GM19099 (cell line): Measurements from ENCODE around the gene STRADA.

Experiments used
- POLR2A ChIP-seq: IDR thresholded peaks from 3 replicates; pipeline ENCODE4 v1.6.1; 2011; ENCODE audit warnings: low read depth; ENCODE audit not compliant: insufficient read length; ENCODE audit errors: extremely low read depth

Gene STRADA

GRCh38 chr17:63741408-63742173, at the start of gene STRADA:
STRADA (minus strand) TSS chr17:63741799; CDS start chr17:63728369, 13,430 bp downstream.
- peak; percentile 94 for TF ChIP-seq POLR2A

- no peak for TF ChIP-seq POLR2A
These were observed 48.5 kb upstream of the STRADA start for GRCh38 chr17:63790057-63790456.

GRCh38 chr17:63786971-63787711, 45.5 kb upstream of the STRADA start:
- TF ChIP-seq POLR2A, result no peak

- no peak for TF ChIP-seq POLR2A
These were observed 44.5 kb upstream of the STRADA start for GRCh38 chr17:63786117-63786516.

GRCh38 chr17:63785556-63785955, 44.0 kb upstream of the STRADA start:
- no peak for TF ChIP-seq POLR2A

- TF ChIP-seq POLR2A, result no peak
These were observed 41.9 kb upstream of the STRADA start for GRCh38 chr17:63783522-63783921.

- TF ChIP-seq POLR2A, result no peak
These were observed 39.3 kb upstream of the STRADA start for GRCh38 chr17:63780928-63781327.

GRCh38 chr17:63780507-63780906, 38.9 kb upstream of the STRADA start:
- TF ChIP-seq POLR2A, result no peak

- no peak for TF ChIP-seq POLR2A
These were observed 33.8 kb upstream of the STRADA start for GRCh38 chr17:63775420-63775819.

- TF ChIP-seq POLR2A, result no peak
These were observed 33.3 kb upstream of the STRADA start for GRCh38 chr17:63774969-63775265.

GRCh38 chr17:63774141-63774968, 32.8 kb upstream of the STRADA start, which contains the start of gene DDX42:
DDX42 (plus strand) TSS chr17:63774170; CDS start chr17:63787050, 12,880 bp downstream.
- no peak for TF ChIP-seq POLR2A

- TF ChIP-seq POLR2A, result peak; percentile 93
These were observed 31.9 kb upstream of the STRADA start, which contains the start of gene CCDC47 for GRCh38 chr17:63773272-63774140. CCDC47 (minus strand) TSS chr17:63773597; CDS start chr17:63766175, 7,422 bp downstream.

- TF ChIP-seq POLR2A, result no peak
These were observed 31.2 kb upstream of the STRADA start for GRCh38 chr17:63772801-63773271.

GRCh38 chr17:63768433-63768832, 26.8 kb upstream of the STRADA start:
- no peak for TF ChIP-seq POLR2A
